Neural progenitor cell (in vitro differentiated cells): ENCODE data around the gene TMEM51.

Experiments
- EZH2 ChIP-seq: fragments of 200-600 bp; sonication (generic); IDR thresholded peaks from 2 replicates; pipeline ENCODE4 v1.6.1; 2017; ENCODE audit warnings: antibody characterized with exemption, mild to moderate bottlenecking, moderate library complexity
- TF ChIP-seq, protein P1 (sequence below): fragments of 200-600 bp; sonication (generic); IDR thresholded peaks from 2 replicates; pipeline ENCODE4 v1.5.1; 2017; ENCODE audit warnings: antibody characterized with exemption, mild to moderate bottlenecking

GRCh38 chr1:15254559-15254958 lies 101.0 kb downstream of the TMEM51 start:
- TF ChIP-seq EZH2, result no peak
- TF ChIP-seq, protein P1, sequence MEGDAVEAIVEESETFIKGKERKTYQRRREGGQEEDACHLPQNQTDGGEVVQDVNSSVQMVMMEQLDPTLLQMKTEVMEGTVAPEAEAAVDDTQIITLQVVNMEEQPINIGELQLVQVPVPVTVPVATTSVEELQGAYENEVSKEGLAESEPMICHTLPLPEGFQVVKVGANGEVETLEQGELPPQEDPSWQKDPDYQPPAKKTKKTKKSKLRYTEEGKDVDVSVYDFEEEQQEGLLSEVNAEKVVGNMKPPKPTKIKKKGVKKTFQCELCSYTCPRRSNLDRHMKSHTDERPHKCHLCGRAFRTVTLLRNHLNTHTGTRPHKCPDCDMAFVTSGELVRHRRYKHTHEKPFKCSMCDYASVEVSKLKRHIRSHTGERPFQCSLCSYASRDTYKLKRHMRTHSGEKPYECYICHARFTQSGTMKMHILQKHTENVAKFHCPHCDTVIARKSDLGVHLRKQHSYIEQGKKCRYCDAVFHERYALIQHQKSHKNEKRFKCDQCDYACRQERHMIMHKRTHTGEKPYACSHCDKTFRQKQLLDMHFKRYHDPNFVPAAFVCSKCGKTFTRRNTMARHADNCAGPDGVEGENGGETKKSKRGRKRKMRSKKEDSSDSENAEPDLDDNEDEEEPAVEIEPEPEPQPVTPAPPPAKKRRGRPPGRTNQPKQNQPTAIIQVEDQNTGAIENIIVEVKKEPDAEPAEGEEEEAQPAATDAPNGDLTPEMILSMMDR, result no peak
